ENCODE results near the gene NUDT16L1. TPM values are rescaled to one million over a fixed set of nuclear protein-coding genes. Genes with fewer than 3 reads are reported as not detected.
"Not testable (repeated sequence)": the region's sequence is repeated elsewhere in the genome, so short reads cannot be mapped to it uniquely, and the experiment has no call there.

NUDT16L1 gene
- total and polyA plus RNA-seq, 5 donors: 30.5 to 62.3 (median 46.6) TPM

DNA sequence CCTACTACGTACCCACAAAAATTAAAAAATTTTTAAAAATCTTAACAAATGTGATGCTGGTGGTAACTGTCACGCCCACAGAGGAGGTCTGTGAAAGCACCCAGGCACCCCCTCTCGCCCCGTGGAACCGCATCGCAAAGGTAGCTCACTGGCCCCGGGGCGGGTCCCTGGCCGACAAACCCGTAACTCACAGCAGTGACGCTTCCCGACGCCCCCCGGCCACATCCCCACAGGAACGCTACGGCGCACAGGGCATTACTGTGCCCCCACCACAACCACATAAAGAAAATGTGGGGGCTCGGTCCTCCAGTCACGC lies 40.3 kb downstream of the NUDT16L1 start:
- intact Hi-C loops (cut with DNase I): no loop called here
- ATAC-seq (no peak), DNase-seq (no peak)
- Histone ChIP-seq H3K9me3 (ENCODE audit: control insufficient read depth, low read length) (no peaks in the 10 kb centered on the region), H3K4me1 (ENCODE audit: control insufficient read depth, insufficient read depth, low read length) (peaks cover 2% of the 10 kb centered on the region), H3K27ac (ENCODE audit: low read length) (peak overlapping the region; percentile 10), H3K27me3 (ENCODE audit: control insufficient read depth, insufficient read depth) (no peaks in the 10 kb centered on the region), H3K4me3 (ENCODE audit: low read length) (peak overlapping the region; percentile 76)
- WGBS: under 1% methylated on average over 19 of the region's 19 CpGs

DNA sequence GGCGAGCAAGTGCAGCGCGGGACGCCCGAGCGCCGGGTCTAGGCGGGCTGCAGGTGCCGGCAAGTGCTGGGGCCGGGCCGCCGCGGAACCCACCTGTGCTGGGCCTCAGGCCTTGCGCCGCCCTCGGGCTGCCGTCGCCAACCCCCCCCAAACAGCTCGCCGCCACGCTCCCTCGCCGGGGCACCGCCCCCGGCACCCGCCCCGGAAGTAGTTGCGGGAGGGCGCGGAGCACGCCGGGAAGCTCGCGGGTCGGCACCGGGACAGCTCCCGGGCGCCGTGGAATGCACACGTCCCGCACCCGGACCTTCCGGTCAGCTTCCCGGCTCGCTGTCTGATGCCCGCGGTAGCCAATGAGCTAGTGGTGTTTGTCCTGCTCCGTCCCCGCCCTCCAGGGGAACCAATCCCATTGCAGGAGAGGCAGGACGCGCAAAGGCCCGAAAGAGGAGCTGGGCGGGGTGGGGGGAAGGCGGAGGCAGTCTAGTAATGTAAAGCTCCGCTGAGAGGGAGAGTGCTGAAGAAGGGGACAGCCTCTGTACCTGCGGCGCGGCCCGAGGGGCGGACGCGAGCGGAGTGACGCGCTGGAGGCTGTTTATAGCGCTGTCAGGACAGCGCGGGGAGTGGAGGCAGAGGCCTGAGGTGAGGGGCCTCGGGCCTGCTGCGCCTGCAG lies 40.8 kb downstream of the NUDT16L1 start, which contains the start of the genes ANKS3 and DNAAF8:
TSS of gene ANKS3 (minus strand) at position 209 of the 667 bp plus-strand sequence. CDS start 4,122 bp downstream, outside the sequence.
TSS of gene DNAAF8 (plus strand) at position 475 of the 667 bp plus-strand sequence. CDS start 1,978 bp downstream, outside the sequence.
- Histone ChIP-seq H3K4me1 (ENCODE audit: control insufficient read depth, insufficient read depth, low read length) (peaks cover 2% of the 10 kb centered on the region), H3K27ac (ENCODE audit: low read length) (peak within 1 kb of the TSS; percentile 79), H3K9me3 (ENCODE audit: control insufficient read depth, low read length) (no peaks in the 10 kb centered on the region), H3K27me3 (ENCODE audit: control insufficient read depth, insufficient read depth) (no peaks in the 10 kb centered on the region), H3K4me3 (ENCODE audit: low read length) (peak within 1 kb of the TSS; percentile 76)
- peak; percentile 98 for ATAC-seq
- peak; percentile 97 to 99 (median 98) for DNase-seq
- intact Hi-C loops (cut with DNase I): no loop called here
- under 1% methylated on average over 70 of the region's 70 CpGs for WGBS

DNA sequence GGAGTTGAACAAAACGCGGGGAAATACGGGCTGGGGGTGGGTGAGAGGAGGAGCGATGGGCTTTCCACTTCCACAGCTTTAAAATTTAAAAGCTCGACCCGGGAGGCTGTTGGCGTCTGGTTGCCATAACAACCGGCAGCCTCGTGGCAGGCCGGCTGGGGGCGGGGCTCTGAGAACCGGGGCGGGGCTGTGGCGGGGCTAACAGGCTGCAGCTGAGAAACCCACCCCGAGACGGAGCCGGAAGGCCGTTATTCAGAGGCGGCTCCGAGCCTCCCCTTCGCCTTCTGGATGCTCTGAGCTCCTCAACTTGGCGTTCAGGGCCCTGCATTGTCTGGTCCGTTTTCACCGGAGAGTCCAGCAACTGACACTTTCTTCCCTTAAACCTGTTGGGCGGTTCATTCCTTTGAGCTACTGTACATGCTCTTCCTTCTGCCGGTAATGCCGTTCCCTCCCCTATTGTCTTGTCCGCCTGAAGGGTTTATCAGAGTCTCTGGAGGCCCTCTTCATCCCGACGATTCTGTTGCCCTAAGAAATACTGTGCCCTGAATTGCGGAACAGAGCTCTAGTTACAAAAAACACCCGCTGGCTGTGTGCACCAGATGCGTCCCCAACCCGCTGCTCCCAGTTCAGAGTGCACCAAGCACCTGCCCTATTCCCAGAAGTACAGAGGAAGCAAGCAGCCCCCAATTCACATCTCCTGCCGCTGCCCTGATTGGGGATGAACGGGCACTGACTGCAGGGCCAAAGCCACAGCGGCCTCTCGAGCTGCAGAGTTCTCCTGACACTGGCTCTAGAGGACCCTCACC lies 41.6 kb downstream of the NUDT16L1 start:
- WGBS: 7% methylated on average over 38 of the region's 38 CpGs
- H3K27ac ChIP-seq (ENCODE audit: low read length): peak overlapping the region; percentile 79
- no peaks in the 10 kb centered on the region for H3K27me3 ChIP-seq (ENCODE audit: control insufficient read depth, insufficient read depth)
- no peaks in the 10 kb centered on the region for H3K9me3 ChIP-seq (ENCODE audit: control insufficient read depth, low read length)
- DNase-seq: peak; percentile 92 to 97 (median 97)
- intact Hi-C loops (cut with DNase I): no loop called here
- H3K4me3 ChIP-seq (ENCODE audit: low read length): peak overlapping the region; percentile 76
- peaks cover 2% of the 10 kb centered on the region for H3K4me1 ChIP-seq (ENCODE audit: control insufficient read depth, insufficient read depth, low read length)
- peak; percentile 89 to 91 for ATAC-seq

DNA sequence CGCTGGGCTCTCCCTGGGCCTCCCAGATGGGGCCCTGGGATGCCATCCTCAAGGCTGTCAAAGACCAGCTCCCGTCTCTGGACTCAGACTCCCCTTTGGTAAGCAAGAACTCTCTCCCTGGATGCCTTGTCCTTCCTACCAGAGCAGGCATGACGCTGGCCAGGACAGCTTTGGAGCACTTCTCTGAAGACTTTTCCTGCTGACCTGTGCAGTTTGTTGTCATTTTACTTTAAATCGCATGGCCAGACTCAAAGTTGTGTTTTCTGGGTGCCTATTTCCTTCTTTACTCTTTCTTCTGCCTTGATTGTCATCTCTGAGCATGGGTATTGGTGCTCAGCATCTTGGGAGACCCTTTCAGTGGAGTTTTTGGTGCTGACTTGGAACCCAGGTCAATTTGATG lies 43.2 kb downstream of the NUDT16L1 start:
- Histone ChIP-seq H3K4me3 (ENCODE audit: low read length) (no peak overlapping the region), H3K27ac (ENCODE audit: low read length) (no peak overlapping the region), H3K9me3 (ENCODE audit: control insufficient read depth, low read length) (no peaks in the 10 kb centered on the region), H3K27me3 (ENCODE audit: control insufficient read depth, insufficient read depth) (no peaks in the 10 kb centered on the region), H3K4me1 (ENCODE audit: control insufficient read depth, insufficient read depth, low read length) (peaks cover 2% of the 10 kb centered on the region)
- ATAC-seq (no peak), DNase-seq (no peak)
- 90% methylated on average over 4 of the region's 4 CpGs for WGBS
- intact Hi-C loops (cut with DNase I): no loop called here

DNA sequence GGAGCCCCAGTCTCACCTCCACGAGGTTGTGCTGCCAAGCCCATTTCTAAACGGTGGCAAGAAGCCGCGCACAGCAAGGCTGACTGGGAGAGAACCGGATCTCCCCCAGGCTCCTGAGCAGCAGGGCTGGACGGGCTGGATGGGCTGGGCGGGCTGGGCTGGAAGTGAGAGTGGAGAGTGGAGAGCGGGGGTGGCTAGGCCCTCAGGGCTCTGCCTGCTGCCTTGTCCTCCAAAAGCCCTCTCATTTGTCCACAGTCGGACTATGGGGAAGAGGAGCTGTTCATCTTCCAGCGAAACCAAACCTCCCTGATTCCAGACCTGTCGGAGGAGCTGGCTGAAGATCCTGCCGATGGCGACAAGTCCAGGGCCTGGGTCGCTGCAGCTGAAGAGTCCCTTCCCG lies 44.2 kb downstream of the NUDT16L1 start:
- no peaks in the 10 kb centered on the region for H3K27me3 ChIP-seq (ENCODE audit: control insufficient read depth, insufficient read depth)
- H3K9me3 ChIP-seq (ENCODE audit: control insufficient read depth, low read length): no peaks in the 10 kb centered on the region
- 81% methylated on average over 15 of the region's 15 CpGs for WGBS
- no peak overlapping the region for H3K27ac ChIP-seq (ENCODE audit: low read length)
- H3K4me3 ChIP-seq (ENCODE audit: low read length): no peak overlapping the region
- DNase-seq (no peak), ATAC-seq (no peak)
- peaks cover 2% of the 10 kb centered on the region for H3K4me1 ChIP-seq (ENCODE audit: control insufficient read depth, insufficient read depth, low read length)
- intact Hi-C loops (cut with DNase I): no loop called here

DNA sequence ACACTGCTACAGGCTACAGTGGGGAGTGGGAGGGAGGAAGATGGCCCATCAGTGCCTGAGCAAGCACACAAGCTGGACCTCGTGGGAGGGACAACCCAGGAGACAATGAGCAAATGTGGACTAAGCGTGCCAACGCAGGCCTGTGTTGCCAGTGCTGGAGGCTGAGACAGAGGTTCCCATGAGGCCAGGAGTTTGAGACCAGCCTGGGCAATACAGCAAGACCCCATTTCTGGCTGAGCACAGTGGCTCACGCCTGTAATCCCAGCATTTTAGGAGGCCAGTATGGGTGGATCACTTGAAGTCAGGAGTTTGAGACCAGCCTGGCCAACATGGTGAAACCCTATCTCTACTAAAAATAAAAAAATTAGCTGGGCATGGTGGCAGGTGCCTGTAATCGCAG lies 45.0 kb downstream of the NUDT16L1 start:
- intact Hi-C loops (cut with DNase I): not testable (repeated sequence)

DNA sequence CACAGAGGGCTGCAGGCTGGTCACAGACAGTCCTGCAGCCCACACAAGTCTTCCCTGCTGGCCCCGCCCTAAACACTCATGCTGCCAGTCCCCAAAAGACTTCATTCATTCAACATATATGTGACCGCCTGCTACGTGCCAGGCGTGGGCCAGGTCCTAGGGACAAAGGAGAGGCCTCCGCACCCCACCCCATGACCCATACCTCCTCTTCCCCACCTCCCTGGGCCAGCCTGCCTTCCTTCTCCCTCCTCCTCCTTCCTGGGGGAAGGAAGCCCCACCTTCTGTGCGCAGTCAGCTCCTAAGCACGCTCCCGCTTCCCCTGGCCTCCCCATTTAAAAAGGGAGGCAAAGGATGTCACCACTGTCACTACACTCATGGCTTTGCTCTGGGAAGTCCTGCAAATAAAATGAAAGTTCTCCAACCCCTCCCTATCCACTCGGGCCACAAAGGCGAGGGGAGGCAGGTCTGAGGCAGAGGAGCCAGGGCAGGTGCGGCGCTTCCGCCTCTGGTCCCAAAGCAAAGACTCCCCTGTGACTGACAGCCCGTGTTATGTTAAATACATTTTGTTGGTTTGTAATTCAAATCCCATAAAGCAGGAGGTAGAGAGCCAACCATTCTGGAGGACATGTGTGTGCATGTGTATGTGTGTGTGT lies 50.0 kb downstream of the NUDT16L1 start:
- Histone ChIP-seq H3K4me3 (ENCODE audit: low read length) (no peak overlapping the region), H3K9me3 (ENCODE audit: control insufficient read depth, low read length) (no peaks in the 10 kb centered on the region), H3K27ac (ENCODE audit: low read length) (no peak overlapping the region), H3K4me1 (ENCODE audit: control insufficient read depth, insufficient read depth, low read length) (no peaks in the 10 kb centered on the region), H3K27me3 (ENCODE audit: control insufficient read depth, insufficient read depth) (no peaks in the 10 kb centered on the region)
- DNase-seq (peak in 2 of 3 donors; percentile 26 to 45), ATAC-seq (peak in 1 of 2 donors; percentile 49)
- WGBS: 36% methylated on average over 14 of the region's 14 CpGs
- intact Hi-C loops (cut with DNase I): no loop called here

More for the DNA sequence above, 45.0 kb downstream of the NUDT16L1 start:
- peak in 1 of 3 donors; percentile 8 for DNase-seq
- not testable (repeated sequence) for H3K27ac ChIP-seq (ENCODE audit: low read length); H3K4me3 ChIP-seq (ENCODE audit: low read length); H3K4me1 ChIP-seq (ENCODE audit: control insufficient read depth, insufficient read depth, low read length); H3K9me3 ChIP-seq (ENCODE audit: control insufficient read depth, low read length); H3K27me3 ChIP-seq (ENCODE audit: control insufficient read depth, insufficient read depth); ATAC-seq
- WGBS: 78% methylated on average over 5 of the region's 5 CpGs

DNA sequence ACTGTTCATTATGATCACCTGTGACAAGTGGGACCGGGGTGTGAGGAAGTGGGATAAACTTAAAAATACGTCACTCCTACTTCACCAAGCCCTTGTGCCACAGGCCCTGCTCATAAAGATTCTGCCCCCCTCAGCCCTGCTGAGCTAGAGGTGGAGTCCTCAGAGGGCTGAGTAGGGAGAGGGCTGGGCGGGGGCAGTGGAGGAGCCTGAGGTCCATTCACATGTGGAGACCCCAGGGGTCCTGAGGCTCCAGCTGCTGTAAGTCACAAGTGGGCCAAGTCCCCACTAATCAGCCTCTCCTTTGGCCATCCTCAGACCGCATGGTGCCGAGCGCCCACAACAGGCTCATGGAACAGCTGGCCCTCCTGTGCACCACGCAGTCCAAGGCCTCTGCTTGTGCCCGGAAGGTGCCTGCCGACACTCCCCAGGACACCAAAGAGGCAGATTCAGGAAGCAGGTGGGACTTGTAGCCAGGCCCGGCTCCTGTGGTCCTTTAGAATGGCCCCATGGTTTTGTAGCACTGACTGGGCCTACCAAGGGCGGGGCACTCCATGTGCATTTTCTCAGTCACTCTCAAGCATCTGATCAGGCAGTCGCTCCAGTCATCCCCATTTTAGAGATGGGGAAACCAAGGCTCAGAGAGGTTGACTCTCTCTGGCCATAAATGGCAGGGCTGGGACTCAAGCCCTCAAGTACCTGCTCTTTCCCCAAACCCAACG lies 51.4 kb downstream of the NUDT16L1 start:
- intact Hi-C loops (cut with DNase I): no loop called here

DNA sequence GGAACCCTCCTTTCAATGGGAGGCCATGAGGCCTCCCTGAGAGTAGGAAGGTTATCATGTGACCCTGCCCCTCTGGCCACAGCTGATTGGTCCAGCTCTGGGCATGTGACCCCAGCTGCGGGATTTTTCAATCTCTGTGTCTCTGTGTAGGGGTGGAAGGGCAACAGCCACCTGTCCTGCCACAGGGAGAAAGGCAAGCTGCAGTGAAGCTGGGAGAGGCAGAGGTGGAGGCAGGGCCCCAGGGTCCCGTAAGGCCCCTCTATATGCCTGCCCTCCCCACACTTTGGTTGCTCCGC lies 51.9 kb downstream of the NUDT16L1 start:
- H3K27ac ChIP-seq (ENCODE audit: low read length): no peak overlapping the region
- no peaks in the 10 kb centered on the region for H3K4me1 ChIP-seq (ENCODE audit: control insufficient read depth, insufficient read depth, low read length)
- intact Hi-C loops (cut with DNase I): no loop called here
- no peaks in the 10 kb centered on the region for H3K9me3 ChIP-seq (ENCODE audit: control insufficient read depth, low read length)
- no peak overlapping the region for H3K4me3 ChIP-seq (ENCODE audit: low read length)
- H3K27me3 ChIP-seq (ENCODE audit: control insufficient read depth, insufficient read depth): no peaks in the 10 kb centered on the region
- no peak for ATAC-seq
- WGBS: 79% methylated on average over 3 of the region's 3 CpGs
- peak in 2 of 3 donors; percentile 6 to 43 for DNase-seq

More for the DNA sequence above, 51.4 kb downstream of the NUDT16L1 start:
- no peak overlapping the region for H3K27ac ChIP-seq (ENCODE audit: low read length)
- H3K27me3 ChIP-seq (ENCODE audit: control insufficient read depth, insufficient read depth): no peaks in the 10 kb centered on the region
- ATAC-seq (no peak), DNase-seq (peak in 2 of 3 donors; percentile 31 to 45)
- H3K4me1 ChIP-seq (ENCODE audit: control insufficient read depth, insufficient read depth, low read length): no peaks in the 10 kb centered on the region
- H3K9me3 ChIP-seq (ENCODE audit: control insufficient read depth, low read length): no peaks in the 10 kb centered on the region
- 68% methylated on average over 13 of the region's 13 CpGs for WGBS
- H3K4me3 ChIP-seq (ENCODE audit: low read length): no peak overlapping the region

All from right cardiac atrium (tissue), 5 donors.